COLO668 (cell line): ENCODE results near the gene LNX2.

Experiments
- DNase-seq: peaks from one replicate; lab custom pipeline; 2025; ENCODE audit not compliant: unreplicated experiment; lab: John Stamatoyannopoulos, UW

LNX2 gene

DNA sequence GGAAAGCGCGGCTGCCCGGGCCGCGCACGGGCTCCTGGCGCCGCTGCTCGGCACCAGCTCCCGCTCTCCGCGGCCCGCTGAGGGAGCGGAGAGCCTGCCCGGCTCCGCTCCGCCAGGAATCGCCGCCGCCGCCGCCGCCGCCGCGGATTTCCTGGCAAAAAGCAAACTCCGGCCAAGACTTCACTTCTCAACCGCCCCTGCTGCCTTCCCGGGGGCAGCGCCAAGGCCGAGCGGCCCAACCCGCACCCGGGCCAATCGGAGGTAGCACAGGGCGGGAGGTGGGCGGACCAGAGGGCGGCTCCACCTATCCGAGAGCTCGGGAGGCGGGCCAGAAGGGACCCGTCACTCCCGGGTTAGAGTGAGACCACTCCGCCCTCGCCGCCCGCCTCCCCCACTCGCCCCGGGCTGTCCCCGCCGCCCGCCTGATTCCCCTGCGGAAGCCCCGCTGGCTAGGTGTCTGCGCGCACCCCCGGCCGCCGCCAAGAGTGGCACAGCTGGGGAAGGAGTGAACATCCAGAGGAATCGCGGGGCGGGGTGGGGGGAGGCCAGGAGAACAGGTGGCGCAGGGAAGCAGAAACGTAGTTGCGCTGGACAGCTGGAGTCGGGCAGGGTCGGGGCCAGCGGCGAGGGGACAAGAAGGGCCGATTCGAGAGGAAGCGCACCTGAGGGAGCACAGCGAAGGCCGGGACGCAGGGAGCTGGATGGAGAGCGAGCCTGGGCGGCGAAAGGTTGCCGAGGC is at the start of gene LNX2:
LNX2 (minus strand) TSS at position 153 of the 739 bp plus-strand sequence. CDS start 38,826 bp downstream, outside the sequence.
- peak; percentile 100 for DNase-seq

DNA sequence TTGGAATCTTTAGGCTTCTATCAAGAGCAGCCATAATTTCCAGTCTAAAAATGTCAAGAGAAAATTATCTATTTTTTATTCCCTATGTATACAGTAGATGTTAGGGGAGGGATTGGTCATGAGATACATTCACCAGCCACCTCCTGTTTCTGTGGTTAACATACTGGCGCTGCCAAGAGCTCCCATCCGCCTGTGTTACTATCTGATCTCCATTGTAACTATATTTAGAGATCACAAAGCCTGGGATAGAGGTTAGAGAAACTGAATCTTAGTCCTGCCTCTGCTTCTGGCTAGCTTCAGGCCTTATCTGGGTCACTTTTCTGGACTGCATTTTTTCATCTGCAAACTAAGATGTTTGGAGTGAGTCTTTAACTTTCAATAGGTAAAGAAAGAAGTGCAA is 47.6 kb upstream of the LNX2 start:
- no peak for DNase-seq

DNA sequence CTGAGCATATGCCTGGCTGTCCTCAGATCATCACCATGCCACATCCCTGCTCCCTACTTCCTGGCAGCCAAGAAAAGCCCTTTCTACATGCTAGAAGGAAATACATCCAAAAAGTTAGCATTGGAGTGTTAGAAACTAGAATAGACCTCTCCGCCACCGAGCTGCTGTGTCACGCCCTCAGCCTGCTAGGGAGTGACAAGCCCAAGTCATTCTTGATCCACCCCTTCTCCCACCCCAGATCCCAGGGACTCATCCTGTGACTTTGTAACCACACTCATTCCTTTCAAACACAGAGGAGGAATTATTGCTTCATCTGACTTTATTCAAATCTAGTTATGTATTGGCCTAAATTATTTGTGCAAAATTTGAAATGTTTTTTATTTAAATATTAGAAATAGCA is 46.6 kb upstream of the LNX2 start:
- no peak for DNase-seq

DNA sequence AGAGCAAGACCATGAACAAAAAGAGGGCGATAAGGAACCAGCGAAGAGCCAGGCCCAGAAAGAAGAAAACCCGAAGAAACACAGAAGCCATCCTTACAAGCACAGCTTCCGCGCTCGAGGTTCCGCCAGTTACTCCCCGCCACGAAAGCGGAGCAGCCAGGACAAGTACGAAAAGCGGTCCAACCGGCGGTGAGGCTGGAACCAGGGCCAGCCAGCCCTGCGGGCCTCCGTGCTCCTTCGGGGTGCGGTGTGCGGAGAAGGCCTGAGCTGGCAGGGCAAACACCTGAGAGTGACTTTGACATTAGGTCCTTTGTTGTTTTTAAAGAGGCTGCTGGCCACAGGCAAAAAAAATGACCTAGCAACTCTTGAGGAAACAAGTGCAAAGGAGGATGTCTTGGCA is 45.4 kb upstream of the LNX2 start:
- no peak for DNase-seq

DNA sequence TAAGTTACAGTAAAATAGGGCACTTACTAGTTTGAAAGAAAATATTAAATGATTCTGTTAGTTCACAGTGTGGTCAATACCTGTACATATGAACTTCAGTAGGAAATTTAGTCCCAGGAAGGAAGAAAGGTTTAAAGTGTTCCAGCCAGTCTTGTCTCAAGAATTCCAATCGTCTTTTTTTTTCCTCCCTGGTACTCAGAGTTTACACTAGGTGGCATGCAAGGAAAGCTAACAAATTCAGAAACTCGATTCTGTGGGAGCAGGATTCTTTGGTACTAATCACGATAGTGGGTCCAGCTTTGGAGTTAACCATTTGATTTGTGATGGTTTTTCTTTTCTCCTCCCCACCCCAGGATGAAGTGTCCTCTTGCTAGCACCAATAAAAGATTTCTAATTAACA is 45.0 kb upstream of the LNX2 start:
- no peak for DNase-seq

DNA sequence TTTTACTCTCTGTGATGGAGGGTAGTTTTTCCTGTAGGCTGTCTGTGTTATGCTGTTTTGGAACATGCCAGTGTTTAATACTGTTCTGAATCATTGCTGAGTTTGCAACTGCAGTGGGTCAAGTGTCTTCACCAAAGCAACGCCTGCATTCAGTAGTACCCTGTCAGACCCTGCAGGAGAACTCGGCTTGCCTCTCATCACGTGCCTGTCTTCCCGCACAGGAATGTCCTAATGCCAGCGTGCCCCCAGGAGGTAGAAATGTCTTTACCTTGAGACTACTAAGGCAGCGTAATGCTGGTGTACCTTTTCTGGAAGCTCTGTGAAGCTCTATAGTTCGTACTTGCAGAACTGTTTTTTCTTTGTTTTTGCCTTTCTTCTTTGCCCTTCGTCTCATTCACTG is 43.6 kb upstream of the LNX2 start:
- DNase-seq = no peak

DNA sequence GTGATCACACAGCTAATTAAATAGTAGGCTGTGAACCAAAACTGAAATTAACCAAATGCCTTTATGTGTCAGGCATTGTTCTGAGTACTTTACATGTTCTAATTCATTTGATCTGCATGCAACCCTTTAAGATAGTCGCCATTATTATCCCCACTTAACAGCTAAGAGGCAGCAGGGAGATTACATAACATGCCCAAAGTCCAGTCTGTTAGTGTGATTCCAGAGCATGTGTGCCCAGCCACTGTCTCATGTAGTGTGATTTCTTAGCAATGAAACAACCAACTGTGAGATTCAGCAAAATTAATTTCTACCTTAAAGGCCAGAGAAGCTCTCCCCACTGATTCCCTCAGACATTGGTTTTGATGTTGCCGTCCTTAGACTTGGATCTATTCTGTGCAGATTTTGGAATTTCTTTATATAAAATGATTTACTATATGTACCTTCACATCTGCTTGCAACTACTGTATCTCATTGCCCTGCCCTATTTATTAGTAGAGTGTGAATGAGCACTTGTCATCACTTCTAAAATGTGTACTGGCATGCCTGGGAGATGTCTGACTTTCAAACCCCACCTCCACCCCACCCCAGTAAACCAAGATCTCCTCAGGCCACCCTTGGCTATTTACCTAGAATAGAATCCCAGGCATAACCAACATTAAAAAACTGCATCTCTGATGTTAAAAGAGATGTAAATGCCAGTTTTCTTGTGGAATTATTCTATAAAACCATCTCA is 42.6 kb upstream of the LNX2 start:
- no peak for DNase-seq

DNA sequence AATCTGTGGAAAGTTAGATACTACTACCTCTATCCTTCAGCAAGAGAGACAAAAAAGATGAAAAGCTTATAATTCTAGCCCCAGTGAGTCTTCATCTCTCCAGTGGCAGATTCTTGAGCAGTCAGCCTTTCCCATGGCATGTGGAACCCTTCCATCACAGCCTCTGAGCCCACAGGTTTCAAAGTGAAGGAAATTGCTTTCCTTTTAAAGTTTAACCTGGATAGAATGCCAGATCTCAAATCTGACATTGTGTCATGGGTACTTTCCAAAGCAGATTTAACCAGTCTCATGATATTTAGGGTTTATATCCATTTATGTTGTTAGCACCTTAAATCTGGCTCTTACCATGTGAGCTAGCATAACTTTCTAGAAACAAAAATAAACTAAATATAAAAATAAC is 40.7 kb upstream of the LNX2 start:
- DNase-seq = no peak

DNA sequence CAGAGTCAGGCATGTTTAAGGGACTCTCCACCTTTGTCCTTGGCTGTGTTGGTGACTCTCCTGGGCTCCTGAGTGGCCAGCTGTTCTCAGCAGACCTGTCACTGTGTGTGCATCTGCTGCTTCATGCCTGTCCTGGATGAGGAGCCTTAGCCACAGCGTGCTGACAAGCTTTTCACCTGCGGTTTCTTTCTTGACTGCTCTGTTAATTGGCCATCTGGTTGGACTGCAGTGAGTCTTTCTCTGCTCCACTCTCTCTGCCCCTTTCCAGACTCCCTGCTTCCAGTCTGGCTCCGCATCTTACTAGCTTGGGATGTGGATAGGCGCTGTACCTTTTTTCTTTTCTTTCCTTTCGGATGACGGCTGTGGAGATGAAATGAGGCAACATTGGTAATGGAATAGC is 40.2 kb upstream of the LNX2 start:
- DNase-seq = no peak

DNA sequence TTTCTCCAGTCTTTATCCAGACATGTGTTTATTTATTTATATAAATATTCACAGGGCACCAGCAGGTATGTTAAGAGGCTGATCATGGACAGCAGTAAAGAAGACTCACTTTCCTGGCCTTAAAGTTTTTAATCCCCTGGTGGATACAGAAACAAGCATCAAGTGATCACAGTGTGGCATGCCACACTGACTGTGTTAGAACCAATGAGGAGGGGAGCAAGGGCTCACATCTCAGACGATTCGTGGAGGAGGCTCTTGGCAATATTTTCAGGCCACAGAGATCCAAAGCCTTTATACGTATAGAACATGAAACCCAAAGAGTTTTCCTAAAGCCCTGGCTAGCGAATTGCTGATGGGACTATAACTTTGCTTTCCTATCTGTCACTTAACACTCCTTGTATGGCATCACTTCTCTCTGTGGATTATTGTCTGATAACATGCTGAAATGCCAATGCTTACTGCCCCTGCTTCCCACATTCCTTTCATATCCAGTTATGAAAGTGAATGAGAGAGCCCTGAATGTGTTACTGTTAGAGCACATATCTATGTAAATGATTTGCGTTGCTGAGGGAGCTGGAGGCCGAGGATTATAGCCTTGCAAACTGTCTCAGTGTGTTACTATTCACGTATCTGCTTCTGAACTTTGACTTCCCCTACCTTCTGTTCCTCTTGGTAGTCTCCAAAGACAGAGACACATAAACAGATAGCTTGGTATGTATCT is 39.0 kb upstream of the LNX2 start:
- no peak for DNase-seq

DNA sequence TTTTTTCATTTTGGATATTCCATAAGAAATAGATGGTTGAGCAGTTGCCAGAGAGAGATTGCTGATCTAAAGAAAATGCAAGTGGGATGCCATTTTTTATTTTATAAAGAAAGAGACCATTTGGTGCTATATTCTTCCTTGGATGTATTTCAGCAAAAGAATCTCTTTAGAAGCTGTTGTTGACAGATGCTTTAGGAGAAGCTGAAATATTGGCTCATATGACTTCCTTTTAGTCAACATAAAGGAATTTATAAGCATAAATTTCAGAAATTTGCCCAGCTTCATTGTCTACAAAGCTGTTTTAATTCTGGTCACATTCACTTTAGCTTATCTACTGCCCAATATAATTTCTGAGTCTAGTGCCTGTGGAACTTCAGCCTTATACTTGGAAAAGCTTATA is 38.2 kb upstream of the LNX2 start:
- no peak for DNase-seq

DNA sequence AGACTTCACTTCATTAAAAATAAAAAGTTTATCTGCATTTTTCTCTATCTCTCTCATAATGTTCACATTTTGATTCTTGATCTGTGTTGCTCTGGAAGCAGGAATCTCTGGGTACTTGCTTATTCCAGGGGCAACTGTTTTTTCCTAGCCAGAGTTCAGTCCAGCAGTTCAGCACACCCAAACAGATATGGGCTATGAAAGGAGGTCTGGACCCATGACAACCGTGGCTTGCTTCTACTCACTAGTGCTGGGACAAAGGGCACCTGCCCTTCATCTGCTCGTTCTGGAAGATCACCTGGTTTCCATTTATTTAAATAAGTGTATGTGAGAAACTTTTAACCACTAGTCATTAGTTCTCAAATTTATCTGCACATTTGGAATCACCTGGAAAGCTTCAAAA is 37.4 kb upstream of the LNX2 start:
- DNase-seq = no peak

DNA sequence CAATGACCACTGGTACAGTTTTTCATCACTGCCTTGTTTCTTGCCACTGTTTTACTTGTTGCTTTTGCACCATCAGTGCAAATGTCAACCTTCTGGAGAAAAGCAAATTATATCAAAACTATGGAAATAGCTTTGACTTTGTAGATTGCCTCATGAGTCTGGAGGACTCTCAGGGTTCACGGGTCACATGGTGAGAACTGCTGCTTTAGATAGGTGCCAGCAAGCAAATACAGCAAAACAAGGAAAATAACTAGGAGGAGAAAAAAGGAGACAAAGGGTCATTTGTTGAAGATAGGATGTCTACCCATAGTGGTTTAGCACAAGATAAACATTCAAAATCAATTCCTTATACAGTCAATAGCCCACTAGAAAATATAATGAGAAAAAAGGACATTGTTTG is 34.5 kb upstream of the LNX2 start:
- DNase-seq = no peak

DNA sequence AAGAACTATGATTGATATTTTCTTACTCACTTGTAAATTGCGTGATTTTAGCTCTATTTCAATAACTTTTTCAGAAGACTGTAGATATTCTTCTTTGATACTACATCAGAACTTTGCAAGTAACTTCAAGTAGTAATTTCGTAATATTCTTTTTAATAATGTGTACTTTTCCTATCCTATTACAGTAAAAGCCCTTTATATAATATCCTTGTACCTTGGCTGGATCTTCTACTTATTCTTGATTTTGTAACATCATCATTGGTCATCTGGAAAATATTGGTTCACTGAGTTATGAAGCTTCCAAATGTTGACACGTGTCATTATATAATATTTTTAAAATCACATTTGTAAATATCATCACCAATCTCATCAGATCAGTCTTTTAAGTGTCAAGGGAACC is 33.7 kb upstream of the LNX2 start:
- DNase-seq = no peak

DNA sequence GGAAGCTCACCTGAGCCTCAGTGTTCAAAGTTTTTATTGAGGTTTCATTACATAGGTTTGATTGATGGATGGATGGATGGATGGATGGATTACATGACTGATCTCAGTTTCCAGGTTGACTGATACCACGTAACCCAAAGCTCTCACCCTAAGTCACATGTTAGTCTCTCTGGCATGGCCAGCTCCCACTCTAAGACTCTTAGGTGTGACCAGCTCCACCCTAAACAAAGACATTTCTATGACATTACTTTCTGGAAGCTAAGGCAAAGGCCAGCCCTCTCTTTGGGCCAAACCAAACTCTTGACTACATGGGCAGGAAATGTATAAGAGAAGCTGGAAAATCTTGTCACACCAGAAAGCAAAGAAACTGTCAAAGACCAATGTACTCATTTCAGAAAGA is 30.0 kb upstream of the LNX2 start:
- no peak for DNase-seq

DNA sequence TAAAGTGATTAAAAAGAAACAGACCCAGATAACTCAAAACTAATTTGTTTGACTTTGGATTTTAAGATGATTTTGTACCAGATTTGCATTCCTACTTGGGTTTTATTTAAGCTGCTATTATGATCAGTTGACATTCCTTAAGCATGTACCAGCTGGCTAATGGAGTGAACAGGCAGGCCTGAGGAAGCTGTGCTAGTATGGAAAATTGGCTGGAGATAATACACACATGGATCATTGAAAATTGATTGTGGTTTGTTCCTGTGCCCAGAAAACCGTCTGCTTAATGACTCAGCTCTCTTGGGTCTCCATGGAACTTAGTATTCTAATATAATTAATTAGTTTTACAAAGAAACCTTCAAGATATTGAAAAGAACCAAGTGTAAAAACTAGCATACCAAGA is 24.0 kb upstream of the LNX2 start:
- no peak for DNase-seq

DNA sequence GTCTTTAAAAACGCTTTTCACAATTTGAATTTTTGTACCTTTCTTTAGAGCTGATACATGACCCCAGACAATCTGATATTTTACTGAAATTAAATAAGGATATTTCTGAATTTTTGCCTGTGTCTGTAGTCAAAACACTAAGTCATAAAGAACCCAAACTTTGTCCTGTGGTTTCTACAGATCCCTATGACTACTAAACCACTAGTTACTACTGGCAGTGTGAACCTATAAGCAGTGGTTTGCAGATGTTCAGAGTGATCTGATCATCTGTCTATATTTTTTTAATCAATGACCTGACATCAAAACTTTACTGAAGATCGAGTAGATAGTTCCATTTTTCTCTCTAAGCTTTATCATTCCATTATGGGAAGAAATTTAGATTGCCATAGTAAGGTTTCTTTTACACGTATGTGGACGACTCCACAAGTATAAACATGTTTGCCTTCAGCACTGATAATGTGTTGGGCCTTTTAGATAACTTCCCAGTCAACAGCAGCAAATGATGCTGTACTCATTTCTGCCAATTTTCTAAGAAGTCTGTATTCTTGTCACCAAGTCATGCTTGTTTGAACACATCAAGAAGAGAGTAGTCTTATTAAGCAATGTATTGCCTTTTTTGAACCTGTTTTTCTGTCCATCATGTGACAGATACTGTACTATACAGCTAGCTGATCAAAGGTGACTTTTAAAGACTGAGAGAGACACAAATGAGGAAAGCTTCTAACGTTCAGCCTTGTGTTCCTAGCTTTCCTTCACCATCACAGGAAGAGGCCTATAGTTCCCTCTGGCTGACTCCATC is 23.2 kb upstream of the LNX2 start:
- no peak for DNase-seq

DNA sequence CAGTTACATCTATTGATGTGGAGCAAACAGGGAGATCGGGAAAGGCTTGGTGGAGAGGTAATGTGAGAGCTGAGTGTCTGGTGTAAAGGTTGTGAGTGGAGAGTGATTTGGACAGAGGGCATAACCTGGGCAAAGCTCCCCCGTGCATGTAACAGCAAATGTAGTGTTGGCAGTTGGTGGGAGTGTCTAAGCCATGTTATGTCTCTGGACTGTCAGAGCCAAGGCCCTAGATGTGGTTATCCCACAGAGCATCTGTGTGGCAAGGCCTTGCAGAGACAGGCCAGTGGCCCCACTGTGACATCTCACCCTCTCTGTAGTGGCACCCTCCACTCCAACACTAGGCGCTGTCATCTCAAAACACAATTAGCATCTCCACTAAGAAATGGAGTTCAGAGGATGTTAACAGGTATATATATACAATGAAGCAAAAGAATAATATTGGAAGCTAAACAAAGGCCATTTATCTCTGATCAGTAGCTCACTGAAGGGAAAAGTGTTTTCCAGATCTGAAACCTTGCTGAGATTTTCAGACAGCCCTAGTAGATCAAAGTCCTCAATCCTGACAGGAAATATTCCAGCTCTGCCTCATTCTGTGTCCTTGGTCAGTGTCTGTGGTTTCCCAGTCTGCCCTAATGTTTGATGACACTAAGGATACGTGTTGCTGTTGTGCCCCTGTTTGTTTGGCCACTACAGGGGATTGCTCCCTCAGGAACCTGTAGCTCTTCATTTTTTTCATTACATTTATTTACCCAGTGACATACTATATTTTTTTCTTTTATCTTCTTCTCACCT is 21.6 kb upstream of the LNX2 start:
- DNase-seq = no peak

DNA sequence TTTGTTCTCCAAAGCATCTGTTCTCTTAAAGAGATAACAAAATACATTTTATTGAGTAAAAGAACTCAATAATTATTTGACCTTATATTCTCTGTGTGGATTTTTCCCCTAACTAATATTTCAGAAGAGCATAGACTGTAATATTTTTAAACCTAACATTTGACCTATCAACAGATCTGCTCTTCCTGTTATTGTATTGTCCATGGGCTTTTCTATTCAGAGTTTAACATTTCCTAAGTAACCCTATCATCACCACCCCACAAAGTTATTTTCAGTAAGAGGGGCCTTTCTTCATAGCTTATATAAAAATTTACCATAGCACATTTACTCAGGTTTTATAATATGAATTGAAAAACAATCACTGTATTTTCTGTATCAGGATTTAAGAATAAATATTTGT is 18.9 kb upstream of the LNX2 start:
- no peak for DNase-seq

DNA sequence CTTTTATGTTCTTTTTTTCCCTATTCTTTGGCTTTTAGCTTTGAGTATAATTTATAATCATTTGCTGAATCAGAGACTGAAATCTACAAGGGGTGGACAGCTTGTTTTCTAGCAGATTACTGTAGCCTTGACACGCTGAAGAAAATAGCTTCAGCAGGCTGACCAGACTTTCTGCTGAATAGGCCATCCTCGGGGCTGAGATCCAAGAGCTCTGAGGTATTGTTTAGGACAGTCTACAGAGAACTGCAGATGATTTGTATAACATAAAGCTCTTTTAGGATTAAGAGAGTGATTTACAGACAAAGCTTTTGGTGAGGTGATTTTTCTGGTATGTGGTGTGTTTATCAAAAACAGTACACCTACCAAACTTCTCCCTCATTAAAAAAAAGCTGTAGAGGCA is 18.2 kb upstream of the LNX2 start:
- DNase-seq = no peak

DNA sequence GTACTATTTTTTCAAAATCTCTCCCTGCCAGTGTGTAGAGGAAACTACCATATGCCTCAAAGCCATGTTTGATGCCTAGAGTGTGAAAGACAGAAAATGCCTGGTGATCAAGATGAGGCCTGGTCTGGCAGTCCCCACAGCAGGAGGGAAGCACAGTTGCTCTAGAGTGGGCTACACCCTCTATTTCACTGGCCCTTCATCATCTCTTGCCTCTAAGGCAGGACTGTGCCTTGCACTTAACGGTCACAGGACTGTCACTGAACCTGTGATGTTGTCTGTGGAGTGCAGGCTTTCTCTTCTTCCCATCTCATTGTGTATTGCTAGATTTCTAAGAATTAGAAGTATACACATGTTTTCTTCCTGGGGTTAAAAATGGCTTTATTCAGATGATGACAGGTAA is 17.7 kb upstream of the LNX2 start:
- no peak for DNase-seq
